Activated CD8-positive, alpha-beta memory T cell treated with anti-CD3 and anti-CD28 coated beads for 36 hours (primary cell): Measurements from ENCODE around the gene THY1. TPM values are rescaled to one million over a fixed set of nuclear protein-coding genes. Genes with fewer than 3 reads are reported as not detected.

Source experiments
- CTCF ChIA-PET: fragments of 350-600 bp; sonication (Branson Sonifier 250); formaldehyde crosslinking; loops from one replicate; lab custom pipeline; 2021; ENCODE audit warnings: antibody characterized with exemption; lab: Charles Lee
- POLR2A ChIA-PET: fragments of 350-600 bp; sonication (Branson Sonifier 250); formaldehyde crosslinking; loops from one replicate; lab custom pipeline; 2021; ENCODE audit warnings: antibody characterized with exemption; lab: Charles Lee
- total RNA-seq, 2 experiments: library from RNA; stranded (reverse); gene quantifications; one replicate each; pipeline ENCODE4 v1.2.3, GENCODE V29; 2021

THY1 gene
- total RNA-seq, 2 experiments from 2014 or later: 0.30 to 0.36 TPM

- ChIA-PET POLR2A (no interaction called here), CTCF (interaction anchor here (0.6 kb wide), 1 partner anchor 12 kb away, joined by 3 read pairs; no protein-coding TSS in a partner anchor)
Measured at GRCh38 chr11:119403021-119403420, 20.0 kb downstream of the THY1 start.

- CTCF ChIA-PET: no interaction called here
- POLR2A ChIA-PET: no interaction called here
Measured at GRCh38 chr11:119402470-119402869, 20.5 kb downstream of the THY1 start.

DNA sequence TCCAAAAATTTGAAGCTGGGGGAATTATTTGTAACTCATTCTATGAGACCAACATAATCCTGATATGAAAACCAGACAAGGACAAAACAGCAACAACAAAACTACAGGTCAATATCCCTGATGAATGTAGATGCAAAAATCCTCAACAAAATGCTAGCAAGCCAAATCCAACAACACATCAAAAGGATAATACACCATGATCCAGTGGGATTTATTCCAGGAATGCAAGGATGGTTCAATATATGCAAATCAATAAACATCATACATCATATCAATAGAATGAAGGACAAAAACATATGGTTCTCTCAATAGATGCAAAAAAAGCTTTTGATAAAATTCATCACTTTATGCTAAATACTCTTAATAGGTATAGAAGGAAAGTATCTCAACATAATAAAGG lies 22.1 kb downstream of the THY1 start:
- ChIA-PET POLR2A (no interaction called here), CTCF (no interaction called here)

DNA sequence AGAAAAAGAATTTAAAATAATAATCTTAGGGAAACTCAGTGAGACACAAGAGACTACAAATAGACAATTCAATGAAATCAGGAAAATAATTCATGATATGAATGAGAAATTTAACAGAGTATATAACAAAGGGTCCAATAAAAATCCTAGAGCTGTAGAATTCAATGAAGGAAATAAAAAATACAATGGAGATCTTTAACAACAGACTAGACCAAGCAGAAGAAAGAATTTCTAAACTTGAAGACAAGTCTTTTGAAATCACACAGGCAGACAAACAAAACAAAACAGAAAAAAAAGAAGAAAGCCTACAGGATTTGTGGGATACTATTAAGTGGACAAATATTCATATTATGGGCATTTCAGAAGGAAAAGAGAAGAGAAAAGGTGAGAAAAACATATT lies 25.2 kb downstream of the THY1 start:
- POLR2A ChIA-PET: no interaction called here

GRCh38 chr11:119396835-119397234 lies 26.1 kb downstream of the THY1 start:
- POLR2A ChIA-PET: no interaction called here
- CTCF ChIA-PET: no interaction called here

More for the DNA sequence above, 25.2 kb downstream of the THY1 start:
- CTCF ChIA-PET: no interaction called here

GRCh38 chr11:119391275-119391674 lies 31.7 kb downstream of the THY1 start:
- CTCF ChIA-PET: no interaction called here
- POLR2A ChIA-PET: no interaction called here

DNA sequence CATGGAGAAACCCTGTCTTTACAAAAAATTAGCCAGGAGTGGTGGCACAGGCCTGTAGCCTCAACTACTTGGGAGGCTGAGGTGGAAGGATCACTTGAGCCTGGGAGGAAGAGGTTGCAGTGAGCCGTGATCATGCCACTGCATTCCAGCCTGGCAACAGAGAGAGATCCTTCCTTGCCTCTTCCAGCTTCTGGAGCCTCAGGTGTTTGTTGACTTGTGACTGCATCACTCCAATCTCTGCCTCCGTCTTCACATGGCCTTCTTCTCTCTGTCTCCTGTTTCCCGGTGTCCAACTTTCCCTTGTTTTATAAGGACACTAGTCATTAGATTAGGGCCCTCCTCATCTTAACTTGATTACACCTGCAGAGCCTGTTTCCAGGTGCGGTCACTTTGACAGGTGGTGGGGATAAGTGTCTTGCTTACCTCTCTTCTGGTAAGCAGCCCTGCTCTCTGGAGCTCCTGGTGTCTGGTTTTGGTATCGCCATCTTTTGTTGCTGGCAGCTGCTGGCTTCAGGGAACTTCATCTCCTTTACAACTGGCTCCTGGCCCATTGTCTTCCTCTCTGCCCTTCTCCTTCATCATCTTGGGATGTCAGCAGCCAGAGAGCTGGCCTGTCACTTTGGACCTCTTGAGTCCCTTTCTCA lies 33.2 kb downstream of the THY1 start:
- POLR2A ChIA-PET: no interaction called here
- CTCF ChIA-PET: interaction anchor here (1.6 kb wide), 1 partner anchor 85 kb away, joined by 9 read pairs; no protein-coding TSS in a partner anchor

DNA sequence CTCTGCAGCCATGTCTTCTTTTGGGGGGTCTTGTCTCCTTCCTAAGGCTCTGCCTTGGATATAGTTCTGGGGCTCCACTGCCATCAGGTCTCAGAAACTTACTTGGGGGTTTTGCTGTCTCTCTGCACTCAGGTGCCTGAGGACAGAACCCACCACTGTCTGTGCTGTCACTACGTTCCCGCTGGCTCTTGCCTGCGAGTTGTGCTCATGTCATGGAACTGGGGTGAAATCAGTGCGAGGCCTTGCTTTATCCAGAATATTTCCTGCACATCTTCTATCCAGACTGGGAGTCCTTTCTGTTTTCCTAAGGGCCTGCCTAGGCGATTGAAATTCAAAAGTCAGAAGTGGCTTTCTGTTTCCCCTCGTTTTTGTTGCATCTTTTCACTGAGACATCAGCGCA lies 34.9 kb downstream of the THY1 start:
- POLR2A ChIA-PET: no interaction called here
- CTCF ChIA-PET: no interaction called here

DNA sequence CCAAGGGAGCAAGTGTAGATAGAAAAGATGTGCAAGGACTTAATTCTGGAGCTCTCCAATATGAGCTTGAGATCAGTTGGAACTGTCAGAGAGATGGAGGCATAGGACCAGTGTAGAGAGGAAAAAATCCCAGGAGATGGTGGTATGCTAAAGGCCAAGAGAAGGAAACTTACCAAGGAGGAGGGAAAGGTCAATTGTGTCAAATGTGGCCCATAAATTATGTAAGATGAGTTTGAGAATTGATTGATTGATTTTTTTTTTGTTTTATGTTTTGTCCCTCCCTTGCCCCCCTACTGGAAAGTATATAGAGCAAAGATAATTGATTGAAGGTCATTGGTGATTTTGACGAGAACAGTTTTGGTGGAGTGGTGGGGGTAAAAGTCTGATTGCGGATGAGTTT lies 38.6 kb downstream of the THY1 start:
- ChIA-PET CTCF (interaction anchor here (1.3 to 1.5 kb wide), 2 partner anchors 10 to 90 kb away, joined by 4 to 5 read pairs; no protein-coding TSS in a partner anchor), POLR2A (no interaction called here)

- POLR2A ChIA-PET: interaction anchor here (1.2 kb wide), 1 partner anchor 92 kb away, joined by 3 read pairs; no protein-coding TSS in a partner anchor
Measured at GRCh38 chr11:119382513-119382912, 40.5 kb downstream of the THY1 start.

DNA sequence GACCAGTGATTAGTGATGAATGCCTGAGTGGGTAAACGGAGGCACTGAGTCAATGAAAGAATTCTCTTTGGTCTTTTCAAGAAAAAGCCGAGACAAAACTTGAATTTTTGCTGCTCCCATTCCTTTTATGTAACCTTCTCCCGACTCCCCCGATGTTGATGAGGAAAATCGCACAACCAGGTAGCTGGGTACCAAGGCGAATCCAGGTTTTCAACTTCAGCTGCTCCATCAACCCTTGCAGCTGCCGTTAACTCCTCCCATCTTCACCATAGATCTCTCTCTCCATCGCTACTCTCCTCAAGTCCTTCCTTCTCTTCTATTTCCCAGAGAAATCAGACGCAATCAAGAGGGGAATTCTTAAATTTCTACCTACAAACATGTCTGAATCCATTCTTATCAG lies 40.9 kb downstream of the THY1 start:
- CTCF ChIA-PET: interaction anchor here (0.9 to 3.1 kb wide), 7 partner anchors 11 to 93 kb away, joined by 3 to 38 read pairs (median 9); no protein-coding TSS in a partner anchor

More at GRCh38 chr11:119382513-119382912, 40.5 kb downstream of the THY1 start:
- CTCF ChIA-PET: interaction anchor here (1.6 to 3.1 kb wide), 4 partner anchors 11 to 92 kb away, joined by 3 to 38 read pairs (median 8); no protein-coding TSS in a partner anchor

GRCh38 chr11:119381181-119381988 lies 41.6 kb downstream of the THY1 start, which contains the start of gene USP2:
Gene USP2 (minus strand): TSS chr11:119381690. CDS start chr11:119373480, 8,210 bp downstream.
- ChIA-PET CTCF (interaction anchor here (0.7 to 3.1 kb wide), 12 partner anchors 10 to 99 kb away, joined by 3 to 38 read pairs (median 3); partner anchors contain the start of gene C1QTNF5), POLR2A (no interaction called here)

More for the DNA sequence above, 40.9 kb downstream of the THY1 start:
- POLR2A ChIA-PET: no interaction called here

DNA sequence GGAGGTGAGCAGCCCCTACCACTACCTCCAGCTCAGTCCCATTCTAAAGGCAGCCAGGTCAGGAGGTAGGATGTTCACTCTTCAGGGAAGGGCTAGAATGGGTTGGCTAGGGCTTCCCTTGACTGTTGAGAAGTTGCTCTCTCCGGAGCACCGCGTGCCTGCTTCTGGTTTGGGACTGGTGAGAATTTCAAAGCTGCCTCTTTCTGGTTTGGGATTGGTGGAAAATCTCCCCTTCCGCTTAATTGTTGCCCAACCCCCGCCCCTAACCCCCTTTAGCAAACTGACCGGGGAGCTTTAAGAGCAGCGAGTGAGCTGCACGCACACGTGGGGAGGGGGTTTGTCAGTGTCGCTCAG lies 42.2 kb downstream of the THY1 start:
- ChIA-PET CTCF (interaction anchor here (0.7 to 3.1 kb wide), 10 partner anchors 9 to 100 kb away, joined by 3 to 38 read pairs (median 3); partner anchors contain the start of gene C1QTNF5), POLR2A (no interaction called here)

- CTCF ChIA-PET: interaction anchor here (0.9 to 3.1 kb wide), 5 partner anchors 12 to 94 kb away, joined by 3 to 38 read pairs (median 10); no protein-coding TSS in a partner anchor
- POLR2A ChIA-PET: no interaction called here
Measured at GRCh38 chr11:119380160-119380826, 42.7 kb downstream of the THY1 start.

- CTCF ChIA-PET: interaction anchor here (0.7 to 4.4 kb wide), 5 partner anchors 11 to 96 kb away, joined by 3 to 29 read pairs (median 5); no protein-coding TSS in a partner anchor
- POLR2A ChIA-PET: no interaction called here
Measured at GRCh38 chr11:119378851-119379465, 44.0 kb downstream of the THY1 start.

GRCh38 chr11:119377961-119378667 lies 44.9 kb downstream of the THY1 start:
- CTCF ChIA-PET: interaction anchor here (0.7 to 4.4 kb wide), 4 partner anchors 10 to 40 kb away, joined by 3 to 29 read pairs (median 6); no protein-coding TSS in a partner anchor
- POLR2A ChIA-PET: no interaction called here

DNA sequence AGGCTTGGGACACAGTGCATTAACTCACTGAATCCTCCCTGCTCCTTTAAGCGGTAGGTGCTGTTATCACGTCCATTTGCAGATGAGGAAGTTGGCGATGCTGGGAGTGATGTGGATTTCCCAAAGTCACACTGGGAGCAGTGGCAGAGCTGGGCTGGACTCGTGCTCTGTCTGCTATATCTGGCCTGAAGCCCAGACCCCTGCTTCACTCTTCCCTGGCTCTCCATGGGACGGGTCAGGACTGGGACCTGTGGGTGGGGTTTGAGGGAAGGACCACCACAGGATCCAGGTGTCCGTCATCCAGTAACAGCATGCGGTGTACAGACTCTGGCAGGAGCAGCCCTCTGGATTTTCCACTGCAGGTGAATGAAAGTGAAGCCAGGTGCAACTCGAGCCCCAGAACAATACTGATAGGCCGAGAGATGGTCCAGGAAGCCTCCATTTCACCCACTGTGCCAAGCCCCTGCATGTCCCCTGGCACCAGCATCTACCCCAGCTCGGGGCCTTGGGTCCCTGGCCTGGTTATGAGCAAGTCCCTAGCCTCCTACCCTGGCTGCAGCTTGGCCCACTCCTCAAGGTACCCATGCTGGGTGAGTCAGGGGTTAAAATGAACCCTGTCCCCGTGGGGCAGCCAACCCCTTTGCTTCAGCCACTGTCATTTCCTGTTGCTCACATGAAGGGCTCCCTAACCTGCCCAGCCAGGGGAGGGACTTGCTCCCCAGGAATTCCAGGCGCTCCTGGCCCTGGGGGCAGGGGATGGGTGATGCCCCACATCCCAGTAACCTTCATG lies 45.7 kb downstream of the THY1 start:
- CTCF ChIA-PET: interaction anchor here (1.2 to 4.4 kb wide), 2 partner anchors 16 to 21 kb away, joined by 5 to 29 read pairs; no protein-coding TSS in a partner anchor
- POLR2A ChIA-PET: no interaction called here
